HG03378 (cell line): ENCODE measurements around the gene FAS.

ENCODE experiments used
- ATAC-seq: cut with Tn5 transposase; IDR thresholded peaks from one replicate; pipeline ENCODE4 v1.9.1; 2021; ENCODE audit warnings: mild to moderate bottlenecking, moderate library complexity; ENCODE audit not compliant: unreplicated experiment

Gene FAS

DNA sequence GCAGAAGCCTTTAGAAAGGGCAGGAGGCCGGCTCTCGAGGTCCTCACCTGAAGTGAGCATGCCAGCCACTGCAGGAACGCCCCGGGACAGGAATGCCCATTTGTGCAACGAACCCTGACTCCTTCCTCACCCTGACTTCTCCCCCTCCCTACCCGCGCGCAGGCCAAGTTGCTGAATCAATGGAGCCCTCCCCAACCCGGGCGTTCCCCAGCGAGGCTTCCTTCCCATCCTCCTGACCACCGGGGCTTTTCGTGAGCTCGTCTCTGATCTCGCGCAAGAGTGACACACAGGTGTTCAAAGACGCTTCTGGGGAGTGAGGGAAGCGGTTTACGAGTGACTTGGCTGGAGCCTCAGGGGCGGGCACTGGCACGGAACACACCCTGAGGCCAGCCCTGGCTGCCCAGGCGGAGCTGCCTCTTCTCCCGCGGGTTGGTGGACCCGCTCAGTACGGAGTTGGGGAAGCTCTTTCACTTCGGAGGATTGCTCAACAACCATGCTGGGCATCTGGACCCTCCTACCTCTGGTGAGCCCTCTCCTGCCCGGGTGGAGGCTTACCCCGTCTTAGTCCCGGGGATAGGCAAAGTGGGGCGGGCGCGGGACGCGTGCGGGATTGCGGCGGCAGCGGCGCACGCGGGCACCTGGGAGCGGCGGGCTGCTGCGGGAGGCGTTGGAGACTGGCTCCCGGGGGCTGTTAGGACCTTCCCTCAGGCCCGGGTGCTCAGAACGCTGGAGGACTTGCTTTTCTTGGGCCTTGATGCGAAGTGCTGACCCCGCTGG, at the start of gene FAS:
FAS (plus strand) TSS at position 415 of the 777 bp plus-strand sequence; CDS start at position 494, 79 bp downstream.
- peak; percentile 47 for ATAC-seq

- no peak for ATAC-seq
Measured at GRCh38 chr10:88941026-88941425, 49.6 kb upstream of the FAS start.

- no peak for ATAC-seq
Measured at GRCh38 chr10:88943778-88944177, 46.8 kb upstream of the FAS start.

- ATAC-seq = no peak
Measured at GRCh38 chr10:88944813-88945212, 45.8 kb upstream of the FAS start.

DNA sequence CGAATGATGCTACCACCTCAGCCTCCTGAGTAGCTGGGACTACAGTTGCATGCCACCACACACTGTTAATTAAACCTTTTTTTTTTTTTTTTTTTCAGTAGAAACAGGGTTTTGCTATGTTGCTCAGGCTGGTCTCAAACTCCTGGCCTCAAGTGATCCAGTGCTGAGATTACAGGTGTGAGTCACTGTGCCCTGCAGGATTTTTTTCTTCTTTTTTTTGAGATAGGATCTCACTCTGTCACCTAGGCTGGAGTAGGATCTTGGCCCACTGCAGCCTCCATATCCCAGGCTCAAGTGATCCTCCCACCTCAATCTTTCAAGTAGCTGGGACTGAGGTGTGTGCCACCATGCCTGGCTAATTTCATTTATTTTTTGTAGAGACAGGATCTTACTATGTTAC, 44.4 kb upstream of the FAS start:
- no peak for ATAC-seq

DNA sequence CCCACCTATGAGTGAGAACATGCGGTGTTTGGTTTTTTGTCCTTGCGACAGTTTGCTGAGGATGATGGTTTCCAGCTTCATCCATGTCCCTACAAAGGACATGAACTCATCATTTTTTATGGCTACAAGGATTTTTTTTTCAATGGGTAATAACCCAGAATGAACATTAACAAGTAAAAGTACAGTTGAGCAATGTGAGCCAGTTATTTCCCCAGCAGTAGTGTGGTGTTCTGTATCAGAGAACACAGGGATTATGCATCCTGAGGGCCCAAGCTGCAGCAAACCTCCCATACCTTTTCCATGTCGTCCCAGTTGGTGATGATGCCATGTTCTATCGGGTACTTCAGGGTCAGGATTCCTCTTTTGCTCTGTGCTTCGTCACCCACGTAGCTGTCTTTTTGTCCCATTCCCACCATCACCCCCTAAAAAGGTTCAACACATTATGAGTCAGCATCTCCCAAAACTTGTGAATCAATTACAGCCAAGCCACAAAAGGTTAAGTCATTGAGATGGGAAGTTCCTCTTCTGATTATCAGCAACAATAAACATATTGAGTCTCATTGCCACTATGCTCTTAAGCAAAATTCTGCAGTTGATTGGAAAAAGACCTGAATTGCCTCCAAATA, 43.5 kb upstream of the FAS start:
- no peak for ATAC-seq

GRCh38 chr10:88949051-88949450, 41.5 kb upstream of the FAS start:
- no peak for ATAC-seq

- no peak for ATAC-seq
Measured at GRCh38 chr10:88949912-88950837, 40.4 kb upstream of the FAS start.

- no peak for ATAC-seq
Measured at GRCh38 chr10:88952647-88953111, 37.9 kb upstream of the FAS start, which contains the start of gene ACTA2. TSS of gene ACTA2 (minus strand) at chr10:88952773. CDS start at chr10:88948930, 3,843 bp downstream.

GRCh38 chr10:88953662-88954061, 36.9 kb upstream of the FAS start:
- no peak for ATAC-seq

DNA sequence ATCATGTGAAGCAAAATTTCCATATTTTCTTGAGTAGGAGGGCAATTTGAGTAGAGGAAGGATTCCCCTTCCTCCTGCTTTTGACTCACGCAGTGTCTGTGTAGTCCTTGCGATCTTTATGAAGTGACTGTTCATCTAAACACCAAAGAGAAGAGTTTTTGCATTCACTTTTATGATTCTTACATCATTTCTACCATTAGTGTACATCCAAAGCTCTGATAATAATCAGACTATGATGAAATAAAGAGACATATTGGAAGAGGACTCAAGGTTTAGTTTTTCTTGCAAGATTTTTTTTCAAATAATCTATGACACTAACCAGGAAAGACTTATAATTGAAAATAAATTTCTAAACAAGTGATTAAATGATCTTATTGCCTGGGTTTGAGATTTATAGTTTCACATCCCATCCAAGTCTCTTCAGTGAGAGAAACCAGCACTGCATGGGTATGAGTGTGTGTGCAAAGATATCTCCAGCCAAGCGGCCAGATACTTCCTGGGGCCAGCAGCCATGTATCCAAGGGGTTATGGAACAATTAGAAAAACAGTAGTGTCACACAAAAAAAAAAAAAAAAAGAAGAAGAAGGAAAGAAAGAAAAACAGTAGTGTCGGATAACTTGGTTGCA, 36.0 kb upstream of the FAS start:
- ATAC-seq = no peak

DNA sequence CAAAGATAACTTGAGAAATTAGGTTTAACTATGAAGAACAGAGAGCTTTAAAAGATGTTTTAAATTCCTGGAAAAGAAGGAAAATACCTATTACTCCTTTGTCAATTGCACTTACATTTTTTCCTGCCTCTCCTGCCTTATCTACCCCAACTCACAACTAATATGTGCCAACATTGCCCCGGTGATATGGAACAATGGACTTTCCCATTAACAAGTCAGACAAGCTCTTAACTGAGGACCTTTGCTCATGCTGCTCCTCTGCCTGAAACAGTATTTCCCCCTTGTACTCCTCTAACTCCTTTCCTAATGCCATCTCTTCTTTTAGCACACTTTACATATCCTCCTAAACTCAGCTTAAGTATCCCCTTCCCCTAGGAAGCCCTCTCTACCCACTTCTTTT, 33.2 kb upstream of the FAS start:
- ATAC-seq = no peak

GRCh38 chr10:88958721-88959120, 31.9 kb upstream of the FAS start:
- ATAC-seq = no peak

DNA sequence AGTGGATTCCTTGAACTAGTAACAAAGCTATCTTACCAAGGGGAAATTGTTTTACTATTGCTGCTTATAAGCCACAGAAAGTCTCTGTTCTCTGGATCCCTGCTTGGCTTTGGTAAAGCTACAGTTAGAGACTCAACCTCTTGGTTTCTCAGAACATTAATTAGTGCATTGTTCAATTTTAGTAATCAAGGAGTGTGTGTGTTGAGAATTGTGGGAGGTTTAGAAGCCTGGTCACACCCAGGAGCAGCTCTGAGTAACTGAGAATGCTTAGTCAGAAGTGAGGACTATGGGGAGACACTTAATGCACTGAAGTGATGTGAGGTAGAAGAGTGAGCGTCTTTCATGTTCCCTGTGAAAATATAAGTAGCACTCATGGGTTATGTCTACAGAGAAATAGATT, 29.8 kb upstream of the FAS start:
- ATAC-seq = no peak

DNA sequence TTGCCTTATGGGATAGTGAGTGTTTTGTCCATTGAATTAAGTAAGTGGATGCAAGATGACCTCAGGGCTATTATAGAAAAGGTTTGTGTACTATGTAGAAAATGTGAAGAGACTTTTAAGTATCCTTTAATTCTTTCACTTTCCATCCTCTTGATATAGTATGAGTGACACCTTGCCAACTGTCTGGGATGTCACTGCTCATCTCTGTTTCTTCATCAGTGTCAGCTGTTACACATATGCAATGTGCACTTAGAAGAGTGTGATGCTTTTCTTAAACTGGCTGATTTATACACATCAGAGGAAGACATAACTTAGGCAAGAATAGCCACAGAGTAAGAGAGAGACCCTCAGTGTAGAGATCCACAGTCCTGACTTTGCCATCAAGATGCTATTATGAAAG, 29.3 kb upstream of the FAS start:
- ATAC-seq = no peak

- ATAC-seq = no peak
Measured at GRCh38 chr10:88962336-88962735, 28.3 kb upstream of the FAS start.

DNA sequence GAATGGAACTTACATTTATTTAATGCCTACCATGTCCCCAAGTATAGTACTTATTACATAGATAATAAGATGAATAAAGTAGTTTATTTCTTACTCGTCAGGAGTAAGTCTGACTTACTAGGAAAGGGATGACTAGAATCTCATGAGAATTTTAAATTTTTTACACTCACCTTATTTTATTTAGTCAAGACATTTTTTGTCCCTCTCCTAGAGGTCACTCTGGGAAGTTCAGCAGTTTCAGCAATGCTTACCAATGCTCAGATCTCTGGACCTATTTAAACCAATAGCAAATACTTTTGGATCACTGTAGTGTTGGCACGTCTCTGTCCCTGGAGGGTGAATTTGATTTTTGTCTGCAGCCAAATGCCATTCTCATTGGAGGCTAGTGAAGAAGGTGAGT, 27.3 kb upstream of the FAS start:
- ATAC-seq = no peak

DNA sequence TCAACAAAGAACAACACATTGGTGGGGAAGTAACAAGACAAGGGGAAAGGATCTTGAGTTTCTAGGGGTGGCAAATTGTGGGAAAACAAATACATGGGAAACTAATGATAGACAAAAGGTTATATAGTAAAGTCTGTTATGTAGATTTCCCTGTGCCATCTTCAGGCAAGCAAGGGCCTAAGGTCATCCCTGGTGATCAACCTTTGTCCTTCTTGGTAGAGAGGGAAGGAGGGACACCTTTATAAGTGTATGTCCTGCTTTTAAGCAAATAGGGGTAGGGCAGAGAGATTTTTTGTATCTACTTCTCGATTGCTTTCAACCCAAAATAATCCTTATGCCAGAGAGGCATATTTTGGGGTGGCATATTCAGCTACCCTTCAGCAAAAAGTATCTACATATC, 26.2 kb upstream of the FAS start:
- ATAC-seq = no peak

DNA sequence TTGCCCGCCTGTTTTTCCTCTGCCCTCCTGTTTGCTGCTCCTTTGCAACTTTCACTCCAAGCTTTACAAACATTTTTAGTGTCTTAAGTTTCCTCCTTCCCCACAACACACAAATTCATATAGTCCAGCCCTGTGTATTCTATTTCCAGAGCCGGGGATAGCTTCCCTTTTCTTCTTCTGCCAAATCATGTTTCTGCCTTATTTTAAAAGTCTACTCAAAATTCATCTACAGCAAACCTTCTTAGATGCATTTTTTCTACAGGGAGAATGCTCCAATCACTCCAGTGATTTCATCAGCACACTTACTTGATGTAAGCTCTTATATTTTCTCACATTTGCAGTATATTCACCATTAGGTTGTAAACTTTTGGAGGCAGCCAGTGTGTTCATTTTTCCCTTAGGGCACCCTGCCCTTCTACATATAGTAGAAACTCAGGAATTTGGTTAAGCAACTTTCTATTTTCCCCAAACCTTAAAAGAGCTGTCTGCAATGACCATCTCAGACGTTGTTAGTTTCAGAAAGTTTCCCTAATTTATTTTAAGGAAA, 25.7 kb upstream of the FAS start:
- ATAC-seq = no peak

DNA sequence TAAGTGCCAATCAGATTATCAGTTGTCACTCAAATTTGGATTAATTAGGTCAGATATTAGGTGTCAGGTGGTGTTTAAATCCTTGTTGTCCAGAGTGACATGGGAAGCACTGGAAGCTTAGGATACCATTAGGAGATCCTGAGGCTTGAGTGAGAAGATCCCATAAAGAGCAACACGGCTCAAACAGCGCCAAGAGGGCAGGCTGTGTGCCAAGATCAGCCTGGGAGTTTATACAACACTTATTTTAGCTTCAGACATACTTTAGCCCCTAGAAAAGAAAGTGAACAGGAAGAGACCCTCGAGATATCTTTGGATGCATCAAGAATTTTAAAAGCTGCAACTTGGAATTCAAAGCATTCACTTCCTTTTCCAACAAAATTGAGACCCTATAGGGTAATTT, 23.8 kb upstream of the FAS start:
- ATAC-seq = no peak

GRCh38 chr10:88968391-88968790, 22.2 kb upstream of the FAS start:
- no peak for ATAC-seq
